Kidney glomerular epithelial cell (primary cell): ENCODE measurements around the gene TBC1D14.
"Not testable (repeated sequence)": the region's sequence is repeated elsewhere in the genome, so short reads cannot be mapped to it uniquely, and the experiment has no call there.

Source experiments
- DNase-seq: peaks from one replicate; lab custom pipeline; 2025; lab: John Stamatoyannopoulos, UW

The TBC1D14 gene

GRCh38 chr4:6890971-6891370, 18.7 kb upstream of the TBC1D14 start:
- not testable (repeated sequence) for DNase-seq

- no peak for DNase-seq
These were observed 18.0 kb upstream of the TBC1D14 start for GRCh38 chr4:6891436-6892170.

- peak; percentile 21 for DNase-seq
These were observed 17.3 kb upstream of the TBC1D14 start for GRCh38 chr4:6892190-6892908.

GRCh38 chr4:6892909-6893202, 16.8 kb upstream of the TBC1D14 start:
- DNase-seq = no peak

DNA sequence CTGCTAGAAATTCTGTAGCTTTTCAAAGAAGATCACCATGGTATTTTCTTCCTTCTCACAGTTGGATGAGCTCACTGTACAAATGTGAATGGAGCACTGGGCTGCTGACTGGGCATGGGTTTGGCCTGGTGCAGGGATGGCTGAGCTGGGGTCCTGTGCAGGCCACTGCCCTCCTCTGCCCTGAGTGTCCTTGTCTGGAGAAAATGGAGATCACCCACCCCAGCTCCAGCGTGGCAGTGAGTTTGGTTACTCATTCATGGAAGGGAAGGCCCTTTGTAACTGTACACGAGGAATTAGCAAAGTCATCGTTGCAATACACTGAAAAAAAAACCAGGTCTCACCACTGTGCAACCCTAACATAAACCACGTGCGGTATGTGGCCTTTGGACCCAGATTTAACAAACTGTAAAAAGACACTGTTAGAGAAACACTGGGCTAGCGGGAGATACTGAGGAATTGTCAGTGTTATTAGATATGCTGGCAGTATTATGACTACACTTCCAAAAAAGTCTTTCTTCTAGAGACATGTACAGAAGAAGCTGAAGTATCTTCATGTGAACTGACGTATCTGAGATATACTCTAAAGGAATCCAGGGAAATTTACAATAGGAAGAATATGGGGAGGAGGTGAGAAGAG, 16.1 kb upstream of the TBC1D14 start:
- DNase-seq = peak; percentile 83

DNA sequence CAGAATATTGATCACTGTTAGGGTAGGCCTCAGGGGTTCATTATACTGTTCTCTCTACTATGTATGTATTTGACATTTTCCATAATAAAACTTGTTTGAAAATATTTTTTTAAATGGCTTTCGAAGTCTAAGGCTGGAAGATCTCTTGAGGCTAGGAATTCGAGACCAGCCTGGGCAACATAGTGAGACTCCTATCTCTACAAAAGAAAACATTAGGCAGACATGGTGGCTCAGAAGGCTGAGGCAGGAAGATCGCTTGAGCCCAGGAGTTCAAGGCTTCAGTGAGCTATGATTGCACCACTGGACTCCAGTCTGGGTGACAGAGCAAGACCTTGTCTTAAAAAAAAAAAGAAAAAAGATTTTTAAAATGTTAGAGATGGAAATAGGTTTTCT, 15.5 kb upstream of the TBC1D14 start:
- DNase-seq = no peak

DNA sequence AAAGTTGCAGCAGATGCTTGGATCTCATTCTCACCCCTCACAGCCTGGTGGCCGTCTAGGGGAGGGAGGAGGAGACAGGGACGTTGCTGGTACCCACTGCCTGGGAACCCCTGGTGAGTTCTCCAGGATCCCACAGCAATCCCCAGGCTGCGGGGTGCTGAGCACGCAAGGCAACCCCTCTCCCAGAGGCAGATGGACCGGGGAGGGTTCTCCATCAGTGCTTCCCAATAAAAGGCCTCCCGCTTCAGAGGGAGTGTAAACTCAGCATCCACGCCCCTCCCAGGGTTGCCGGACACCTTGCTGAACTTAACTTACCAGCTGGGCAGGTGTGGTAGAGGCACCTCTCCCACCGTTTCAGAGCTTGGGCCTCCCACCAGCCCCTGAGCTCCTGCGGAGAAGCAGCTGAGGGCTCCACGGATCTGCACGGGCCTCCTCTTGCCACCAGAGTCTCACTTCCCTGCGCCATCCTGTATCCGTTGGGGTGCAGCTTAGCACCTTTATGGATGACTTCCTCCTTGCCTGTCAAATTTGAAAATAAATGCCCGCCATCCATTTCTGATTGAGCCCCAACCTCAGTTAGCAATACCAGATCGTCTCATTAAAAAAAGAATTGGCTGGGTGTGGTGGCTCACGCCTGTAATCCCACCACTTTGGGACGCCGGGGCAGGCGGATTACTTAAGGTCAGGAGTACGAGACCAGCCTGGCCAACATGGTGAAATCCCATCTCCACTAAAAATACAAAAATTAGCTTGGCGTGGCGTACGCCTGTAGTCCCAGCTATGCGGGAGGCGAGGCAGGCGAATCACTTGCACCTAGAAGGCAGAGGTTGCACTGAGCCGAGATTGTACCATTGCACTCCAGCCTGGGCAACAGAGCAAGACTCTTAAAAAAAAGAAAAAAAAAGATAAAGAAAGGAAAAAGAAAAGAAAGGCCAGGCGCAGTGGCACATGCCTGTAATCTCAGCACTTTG, 14.8 kb upstream of the TBC1D14 start:
- no peak for DNase-seq

GRCh38 chr4:6896035-6896434, 13.6 kb upstream of the TBC1D14 start:
- no peak for DNase-seq

- no peak for DNase-seq
These were observed 10.9 kb upstream of the TBC1D14 start for GRCh38 chr4:6898763-6899162.

DNA sequence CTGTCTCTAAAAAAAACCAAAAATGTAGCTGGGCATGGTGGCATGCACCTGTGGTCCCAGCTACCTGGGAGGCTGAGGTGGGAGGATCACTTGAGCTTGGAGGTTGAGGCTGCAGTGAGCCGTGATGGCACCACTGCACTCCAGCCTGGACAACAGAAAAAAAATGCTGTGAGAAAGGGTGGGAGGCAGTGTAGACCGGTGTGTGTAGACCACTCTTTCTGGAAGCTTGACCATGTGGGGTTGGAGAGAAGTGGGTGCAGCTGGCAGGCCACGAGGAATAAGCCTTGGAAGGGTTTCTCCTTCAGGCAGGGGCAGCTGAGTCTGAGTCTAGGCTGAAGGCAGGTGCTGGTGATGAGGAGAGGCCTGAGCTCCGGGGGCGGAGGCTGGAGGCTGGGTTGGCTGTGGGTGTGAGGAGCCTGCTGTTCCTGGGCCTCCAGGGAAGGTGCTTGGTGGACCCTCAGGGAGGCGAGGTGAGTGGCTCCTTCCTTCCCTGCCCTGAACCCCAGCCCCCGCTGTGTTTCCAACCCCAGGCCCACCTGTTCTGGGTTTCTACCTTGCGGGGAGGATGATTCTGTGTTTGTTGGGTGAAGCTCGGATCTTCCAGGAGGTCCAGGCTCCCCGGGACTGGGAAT, 9.3 kb upstream of the TBC1D14 start:
- no peak for DNase-seq

GRCh38 chr4:6900956-6901355, 8.7 kb upstream of the TBC1D14 start:
- no peak for DNase-seq

DNA sequence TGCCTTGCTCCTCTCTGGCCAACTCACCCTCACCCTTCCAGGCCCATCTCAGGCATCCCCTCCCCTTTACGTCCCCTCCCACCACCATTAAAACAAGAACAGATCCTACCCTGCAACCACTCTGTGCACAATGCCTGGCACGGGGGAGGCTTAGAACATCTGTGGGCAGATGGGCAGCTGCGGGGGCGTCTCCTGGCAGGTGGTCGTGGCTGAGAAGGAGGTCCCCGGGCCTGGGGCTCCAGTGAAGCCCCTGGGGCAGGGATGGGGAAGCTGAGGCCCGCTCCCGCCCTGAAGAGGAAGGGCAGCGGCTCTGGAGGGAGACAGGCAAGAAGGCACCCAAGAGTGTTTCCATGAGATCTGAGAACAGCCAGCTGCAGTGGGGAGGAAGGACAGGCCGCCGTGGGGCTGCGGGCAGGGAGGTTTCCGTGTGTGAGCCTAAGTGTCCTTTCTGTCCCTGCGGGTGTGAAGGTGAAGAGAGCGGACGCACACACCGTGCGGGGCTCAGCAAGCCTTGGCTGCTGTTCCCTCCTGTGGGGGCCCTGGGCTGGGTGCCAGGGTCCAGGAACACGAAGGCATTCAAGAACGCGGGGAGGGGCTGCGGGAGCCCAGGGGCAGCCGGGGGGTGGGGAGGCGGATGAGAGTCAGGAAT, 7.8 kb upstream of the TBC1D14 start:
- no peak for DNase-seq

- no peak for DNase-seq
These were observed 7.1 kb upstream of the TBC1D14 start for GRCh38 chr4:6902318-6903042.

- DNase-seq = no peak
These were observed 3.8 kb upstream of the TBC1D14 start for GRCh38 chr4:6905516-6906445.

DNA sequence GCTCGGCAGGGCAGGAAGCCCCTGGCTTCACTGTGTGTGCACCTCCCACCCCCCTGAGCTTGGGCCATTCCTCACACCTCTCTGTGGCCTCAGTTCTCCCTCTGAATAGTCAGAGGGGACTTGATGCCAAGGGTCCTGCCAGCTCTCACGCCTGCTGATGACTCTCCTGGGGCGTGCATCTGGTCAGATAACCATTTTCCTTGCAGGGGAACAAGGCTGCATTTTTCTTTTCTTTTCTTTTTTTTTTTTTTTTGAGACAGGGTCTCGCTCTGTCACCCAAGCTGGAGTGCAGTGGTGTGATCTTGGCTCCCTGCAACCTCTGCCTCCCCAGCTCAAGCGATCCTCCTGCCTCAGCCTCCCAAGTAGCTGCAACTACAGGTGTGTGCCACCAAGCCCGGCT, 3.1 kb upstream of the TBC1D14 start:
- DNase-seq = not testable (repeated sequence)

DNA sequence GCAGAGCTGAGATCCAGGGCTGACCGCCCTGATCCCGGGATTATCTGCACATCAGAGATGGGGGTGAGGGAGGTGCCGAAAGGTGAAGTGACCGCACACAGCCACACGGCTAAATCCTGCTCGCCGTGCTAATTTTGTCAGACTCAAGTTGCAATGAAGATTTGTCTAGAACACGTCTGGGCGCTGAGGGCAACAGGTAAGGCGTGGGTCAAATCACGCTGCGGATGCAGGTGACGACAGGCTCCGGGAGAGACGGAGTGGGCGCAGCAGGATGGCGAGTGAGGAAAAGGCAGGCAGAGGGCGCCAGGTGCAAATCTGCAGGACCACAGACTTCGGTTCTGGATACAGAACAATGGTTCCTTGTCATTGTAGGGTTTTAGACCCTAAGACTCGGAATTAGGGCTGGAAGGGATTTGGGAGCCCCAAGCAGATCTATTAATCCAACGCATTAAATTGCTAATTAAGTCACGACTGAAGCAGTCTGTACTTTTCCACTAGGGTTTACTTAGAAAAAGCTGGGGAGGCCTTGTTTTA, 1.9 kb upstream of the TBC1D14 start:
- DNase-seq = no peak

DNA sequence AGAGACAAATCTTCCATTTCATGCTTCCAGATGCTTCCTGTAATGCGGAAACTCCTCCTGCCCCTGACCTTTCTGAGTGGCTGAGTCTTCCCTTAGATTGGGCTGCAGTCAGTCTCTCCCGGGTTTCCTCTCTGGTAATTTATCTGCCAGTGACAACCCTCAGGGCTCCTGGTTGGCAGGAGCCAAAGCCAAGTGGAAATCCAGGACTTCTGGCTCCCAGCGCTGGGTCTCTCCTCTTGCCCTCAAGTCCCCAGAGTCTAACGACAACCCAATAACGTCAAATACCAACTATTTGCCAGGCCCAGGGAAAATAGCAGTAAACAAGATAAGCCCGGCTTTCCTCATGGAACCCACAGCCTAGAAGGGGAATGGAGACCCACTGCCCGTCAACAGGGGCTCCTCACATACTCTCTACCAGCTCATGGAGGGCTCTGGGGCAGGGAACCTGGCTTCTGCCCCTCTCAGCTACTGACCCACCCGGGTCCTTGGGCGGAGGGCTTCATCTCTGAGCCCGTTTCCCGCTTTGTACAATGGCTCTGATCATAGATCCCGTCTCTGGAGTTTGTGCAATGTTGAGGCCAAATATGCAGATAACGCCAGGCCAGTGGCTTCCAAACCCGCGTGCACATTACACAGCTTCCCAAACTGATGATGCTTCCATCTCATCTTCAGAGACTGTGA, 1.1 kb upstream of the TBC1D14 start:
- DNase-seq = no peak

GRCh38 chr4:6909970-6910339, 329 bp downstream of the TBC1D14 start:
- no peak for DNase-seq
